Measurements from ENCODE around the gene C1QBP.
"Not testable (repeated sequence)": the region's sequence is repeated elsewhere in the genome, so short reads cannot be mapped to it uniquely, and the experiment has no call there.

C1QBP gene

GRCh38 chr17:5431949-5432556, 6.9 kb downstream of the C1QBP start:
- no peak for DNase-seq (ENCODE audit: low spot score)

- not testable (repeated sequence) for DNase-seq (ENCODE audit: low spot score)
Observed at GRCh38 chr17:5431234-5431633, 7.7 kb downstream of the C1QBP start.

GRCh38 chr17:5430413-5430999, 8.4 kb downstream of the C1QBP start:
- no peak for DNase-seq (ENCODE audit: low spot score)

DNA sequence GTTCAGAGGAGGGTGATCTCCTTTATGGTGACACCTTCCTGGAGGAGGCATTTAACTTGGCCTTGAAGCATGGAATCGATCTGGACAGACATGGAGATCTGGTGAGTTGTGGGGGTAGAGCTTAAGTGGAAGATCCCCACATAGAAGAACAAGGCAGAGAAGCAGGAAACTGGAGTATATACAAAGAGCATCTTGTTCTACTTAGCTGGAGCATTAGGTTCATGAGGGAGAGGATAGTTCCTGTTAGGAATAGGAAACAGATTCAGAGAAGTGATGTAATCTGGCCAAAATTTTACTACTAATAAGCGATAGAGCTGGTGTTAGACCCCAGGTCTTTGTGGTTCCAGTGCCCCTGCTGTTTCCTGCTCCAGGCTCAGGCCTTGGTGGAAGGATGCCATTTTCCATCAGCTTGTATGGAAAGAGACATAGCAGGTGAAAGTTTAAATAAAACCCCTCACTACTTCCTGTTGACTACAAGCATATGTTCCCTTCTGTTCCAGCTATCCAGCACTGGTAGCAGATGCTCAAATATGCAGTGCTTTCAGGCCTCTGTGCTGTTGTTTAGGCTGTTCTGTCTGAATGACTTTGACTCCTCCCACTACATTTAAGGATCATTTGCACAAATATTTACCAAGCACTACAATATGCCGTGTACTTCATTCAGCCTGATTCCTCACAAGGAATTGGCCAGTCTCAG, 9.6 kb downstream of the C1QBP start:
- DNase-seq (ENCODE audit: low spot score), result peak; percentile 5

DNA sequence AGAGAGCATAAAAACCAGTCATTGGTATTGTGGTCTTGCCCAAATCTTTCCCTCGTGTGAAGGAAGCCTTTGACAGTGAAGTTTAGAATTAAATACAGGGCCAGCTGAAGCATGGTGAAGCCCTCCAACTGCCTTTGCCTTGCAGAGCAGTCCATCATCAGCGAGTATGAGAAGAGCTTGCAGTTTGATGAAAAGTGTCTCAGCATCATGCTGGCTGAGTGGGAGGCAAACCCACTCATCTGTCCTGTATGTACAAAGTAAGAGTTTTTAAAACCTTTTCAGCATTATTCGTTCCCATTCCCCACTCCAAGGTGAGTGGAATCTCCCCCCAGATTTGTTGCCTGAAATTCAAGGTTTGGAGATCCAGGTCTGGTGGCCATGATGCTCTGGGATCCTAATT, 13.1 kb downstream of the C1QBP start:
- DNase-seq (ENCODE audit: low spot score), result no peak

DNA sequence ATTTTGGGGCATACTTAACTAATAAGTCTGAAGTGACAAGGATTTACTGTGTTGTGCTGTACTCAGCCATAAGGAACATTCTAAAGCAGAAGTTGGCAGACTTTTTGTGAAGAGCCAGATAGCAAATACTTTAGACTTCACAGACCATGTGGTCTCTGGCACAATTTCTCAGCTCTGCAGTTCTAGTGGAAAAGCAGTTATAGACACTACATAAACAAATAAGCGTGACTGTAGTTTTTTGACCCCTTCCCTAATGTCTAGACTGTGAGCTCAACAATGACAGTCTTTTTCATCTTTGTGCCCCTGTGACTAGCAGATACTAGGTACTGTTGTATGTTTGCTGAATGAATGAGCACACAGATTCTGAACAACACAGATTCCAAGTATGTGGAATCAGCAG, 14.0 kb downstream of the C1QBP start:
- no peak for DNase-seq (ENCODE audit: low spot score)

DNA sequence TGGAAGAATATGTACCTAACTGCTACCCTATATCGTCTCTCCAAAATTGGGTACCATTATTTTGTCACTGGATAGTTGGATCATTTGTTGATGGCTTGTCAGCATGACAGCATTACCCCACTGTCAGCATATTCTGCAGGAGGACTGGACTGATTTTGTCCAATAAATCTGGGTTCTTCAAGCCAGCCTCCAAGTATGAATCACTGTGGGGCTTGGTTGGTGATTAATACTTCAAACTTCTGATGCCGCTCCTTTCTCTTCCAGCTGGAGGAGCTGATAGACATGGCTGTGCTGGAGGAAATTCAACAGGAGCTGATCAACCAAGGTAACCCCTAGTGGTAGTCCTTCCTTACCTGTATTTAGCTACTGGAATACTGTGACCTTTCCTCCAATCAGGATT, 16.4 kb downstream of the C1QBP start:
- DNase-seq (ENCODE audit: low spot score), result peak; percentile 53

- peak; percentile 48 for DNase-seq (ENCODE audit: low spot score)
Observed at GRCh38 chr17:5419959-5420653, 18.8 kb downstream of the C1QBP start, which contains the start of gene RPAIN. TSS of gene RPAIN (plus strand) at chr17:5420182. CDS start at chr17:5420211, 29 bp downstream.

DNA sequence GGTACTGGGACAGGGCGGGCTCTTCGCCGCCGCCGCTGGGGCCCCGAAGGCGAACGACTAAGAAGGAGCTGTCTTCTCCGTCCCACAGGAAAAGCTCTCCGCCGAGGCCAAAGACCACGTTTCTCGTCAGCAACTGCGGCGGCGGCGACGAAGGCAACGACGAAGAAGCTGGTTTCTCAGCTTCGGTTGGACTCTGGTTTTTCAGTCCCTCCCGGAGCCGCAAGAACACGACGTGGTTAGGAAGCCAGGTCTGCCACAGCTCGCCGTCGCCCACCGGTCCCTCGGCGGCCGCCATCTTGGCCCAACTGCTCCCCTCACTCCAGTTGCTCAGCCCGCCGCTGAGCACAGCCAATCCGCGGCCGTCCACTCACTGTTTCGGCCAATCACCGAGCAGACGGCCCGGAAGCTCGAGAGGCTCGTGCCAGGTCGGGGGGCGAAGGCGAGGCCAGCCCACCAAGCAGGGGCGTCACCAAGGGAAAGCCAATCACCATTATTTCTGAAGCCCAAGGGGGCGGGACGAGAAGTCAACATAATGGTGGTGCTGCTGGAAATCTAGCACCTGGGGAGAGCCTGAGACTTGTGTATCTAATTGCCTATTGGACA, 19.5 kb downstream of the C1QBP start, which contains the start of gene NUP88:
TSS of gene NUP88 (minus strand) at position 307 of the 603 bp plus-strand sequence. CDS start at position 295, 12 bp downstream.
- peak; percentile 93 for DNase-seq (ENCODE audit: low spot score)

- DNase-seq (ENCODE audit: low spot score), result peak; percentile 67
Observed at GRCh38 chr17:5418858-5419355, 20.0 kb downstream of the C1QBP start.

- peak; percentile 75 for DNase-seq (ENCODE audit: low spot score)
Observed at GRCh38 chr17:5416901-5417300, 22.1 kb downstream of the C1QBP start.

GRCh38 chr17:5413682-5414081, 25.3 kb downstream of the C1QBP start:
- DNase-seq (ENCODE audit: low spot score), result peak; percentile 74

- DNase-seq (ENCODE audit: low spot score), result no peak
Observed at GRCh38 chr17:5410594-5411272, 28.2 kb downstream of the C1QBP start.

DNA sequence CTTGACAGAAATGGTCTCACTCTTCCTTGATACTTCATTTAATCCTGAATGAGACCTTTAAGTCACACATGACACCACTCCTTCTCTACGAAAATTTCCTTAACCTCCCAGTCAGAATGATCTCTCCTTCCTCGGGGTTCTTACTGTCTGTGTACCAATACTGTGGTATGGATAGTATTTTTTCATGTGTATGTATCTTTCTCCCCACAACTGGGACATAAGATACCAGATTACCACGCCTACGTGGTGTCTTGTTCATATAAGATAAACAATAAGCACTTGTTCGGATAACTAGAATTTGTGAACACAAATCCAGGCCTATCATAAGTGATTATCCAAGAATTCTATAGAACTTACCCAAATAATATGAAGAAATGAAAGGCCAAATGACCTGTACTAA, 30.8 kb downstream of the C1QBP start:
- DNase-seq (ENCODE audit: low spot score), result peak; percentile 48

DNA sequence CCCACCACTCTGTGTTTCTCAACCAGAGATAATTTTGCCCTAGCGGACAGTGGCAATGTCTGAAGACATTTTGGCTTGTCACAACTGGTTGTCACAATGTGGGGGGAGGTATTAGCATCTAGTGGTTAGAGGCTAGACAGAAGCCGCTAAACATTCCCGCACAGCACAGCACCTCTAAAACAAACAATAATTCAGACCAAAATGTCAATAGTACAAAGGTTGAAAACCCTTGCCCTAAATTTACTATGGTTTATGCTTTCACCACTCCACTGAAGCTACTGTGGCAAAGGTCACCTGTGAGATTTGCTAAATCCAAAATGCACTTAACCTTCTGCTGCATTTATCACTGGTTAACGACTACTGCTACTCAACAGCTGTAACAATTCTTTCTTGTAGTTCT, 33.6 kb downstream of the C1QBP start:
- DNase-seq (ENCODE audit: low spot score), result no peak

DNA sequence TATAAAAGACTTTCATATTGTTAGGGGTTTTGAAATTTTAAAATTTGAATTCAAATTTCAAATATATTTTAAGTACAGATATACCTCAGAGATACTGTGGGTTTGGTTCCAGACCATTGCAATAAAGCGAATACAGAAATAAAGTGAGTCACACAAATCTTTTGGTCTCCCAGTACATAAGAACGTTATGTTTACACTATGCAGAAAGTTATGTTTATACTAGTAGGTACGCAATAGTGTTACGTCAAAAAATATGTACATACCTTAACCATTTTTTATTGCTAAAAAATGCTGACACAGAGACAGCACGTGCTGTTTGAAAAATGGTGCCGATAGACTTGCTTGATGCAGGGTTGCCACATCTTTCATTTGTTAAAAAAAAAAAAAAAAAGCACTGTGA, 39.2 kb downstream of the C1QBP start:
- no peak for DNase-seq (ENCODE audit: low spot score)

DNA sequence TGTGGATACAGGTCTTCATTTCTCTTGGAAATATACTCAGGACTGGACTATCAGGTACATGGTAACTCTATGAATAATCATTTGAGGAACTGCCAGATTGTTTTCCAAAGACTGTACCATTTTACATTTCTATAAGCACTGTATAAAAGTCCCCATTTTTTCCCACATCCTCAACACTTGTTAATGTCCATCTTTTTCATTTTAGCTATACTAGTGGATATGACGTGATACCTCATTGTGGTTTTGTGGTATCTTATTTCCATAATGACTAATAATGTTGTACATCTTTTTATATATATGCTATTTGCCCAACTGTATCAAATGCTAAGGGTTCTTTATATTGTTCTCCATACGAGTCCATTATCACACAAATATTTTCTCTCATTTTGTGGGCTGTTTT, 42.3 kb downstream of the C1QBP start:
- no peak for DNase-seq (ENCODE audit: low spot score)

- DNase-seq (ENCODE audit: low spot score), result no peak
Observed at GRCh38 chr17:5391678-5392077, 47.3 kb downstream of the C1QBP start.
